Lung (tissue), 12 donors: ENCODE results near the gene ASPM. TPM values are rescaled to one million over a fixed set of nuclear protein-coding genes. Genes with fewer than 3 reads are reported as not detected.

Experiments
- ATAC-seq: fragments of 200-7000 bp; cut with Tn5 transposase; one replicate; pipeline ENCODE4 v1.9.1; 2020; ENCODE audit warnings: moderate number of reproducible peaks; ENCODE audit not compliant: insufficient read depth, low FRiP score
- DNase-seq, 3 donors: peaks; one replicate each; pipeline ENCODE4 v3.0.0-alpha.2; 2013 to 2017
- H3K27ac ChIP-seq, 2 donors: one replicate each; pipeline ENCODE4 v1.5.1; 2013; ENCODE audit warnings: mild to moderate bottlenecking in 2 of 2, moderate library complexity in 2 of 2, control low read depth in 1 of 2, inconsistent platforms in 1 of 2, low read depth in 1 of 2, low read length in 1 of 2
- H3K27me3 ChIP-seq, 3 donors: one replicate each; pipeline ENCODE4 v1.5.1; 2013; ENCODE audit warnings: low read length in 2 of 3; ENCODE audit not compliant: control insufficient read depth in 3 of 3, insufficient read depth in 3 of 3
- H3K36me3 ChIP-seq, 4 donors: one replicate each; pipeline ENCODE4 v1.5.1; 2013; ENCODE audit warnings: low read length in 4 of 4, mild to moderate bottlenecking in 1 of 4, moderate library complexity in 1 of 4; ENCODE audit not compliant: control insufficient read depth in 4 of 4, insufficient read depth in 4 of 4
- H3K4me1 ChIP-seq, 5 donors: one replicate each; pipeline ENCODE4 v1.5.1; 2013; ENCODE audit warnings: low read length in 5 of 5, mild to moderate bottlenecking in 2 of 5, moderate library complexity in 1 of 5; ENCODE audit not compliant: control insufficient read depth in 5 of 5, insufficient read depth in 5 of 5
- H3K4me3 ChIP-seq: one replicate; pipeline ENCODE4 v1.5.1; 2013; ENCODE audit warnings: mild to moderate bottlenecking, control low read depth, moderate library complexity
- H3K9ac ChIP-seq, 2 donors: one replicate each; pipeline ENCODE4 v1.5.1; 2013; ENCODE audit warnings: low read length in 2 of 2, control low read depth in 1 of 2; ENCODE audit not compliant: insufficient read depth in 1 of 2
- H3K9me3 ChIP-seq, 4 donors: one replicate each; pipeline ENCODE4 v1.5.1; 2013; ENCODE audit warnings: low read length in 3 of 4, mild to moderate bottlenecking in 1 of 4, moderate library complexity in 1 of 4; ENCODE audit not compliant: control insufficient read depth in 4 of 4, insufficient read depth in 3 of 4
- CTCF ChIP-seq: IDR thresholded peaks from 2 replicates; pipeline ENCODE4 v1.5.1; 2012; ENCODE audit warnings: mild to moderate bottlenecking; ENCODE audit errors: control extremely low read depth, extremely low read depth
- WGBS, 2 donors: extraction: QIAGEN DNeasy Blood & Tissue Kit; methylation state at CpG; one replicate each; pipeline ENCODE4 v1.1.7; 2013; 5-methylcytosine and 5-hydroxymethylcytosine counted together
- polyA plus RNA-seq, 2 donors: library from polyadenylated mRNA; stranded (reverse); fragments of 200-250 nt; gene quantifications; one replicate each; pipeline ENCODE4 v1.2.1, GENCODE V29; 2013
- total RNA-seq, 2 donors: library from RNA; depleted of rRNA in 1 of 2; stranded (reverse); fragments of >200 nt in 1 of 2; gene quantifications; one replicate each; pipeline ENCODE4 v1.2.1, GENCODE V29; 2014 to 2021
- donor health status: control.
- donor health status: control.
- donor health status: Bipolar disorder and iron deficiency.
- donor health status: healthy.
- donor health status: DM: yes; HTN: yes; CAD: no.

Gene ASPM
- total and polyA plus RNA-seq, 4 donors, result 0.47 to 7.3 (median 0.55) TPM

DNA sequence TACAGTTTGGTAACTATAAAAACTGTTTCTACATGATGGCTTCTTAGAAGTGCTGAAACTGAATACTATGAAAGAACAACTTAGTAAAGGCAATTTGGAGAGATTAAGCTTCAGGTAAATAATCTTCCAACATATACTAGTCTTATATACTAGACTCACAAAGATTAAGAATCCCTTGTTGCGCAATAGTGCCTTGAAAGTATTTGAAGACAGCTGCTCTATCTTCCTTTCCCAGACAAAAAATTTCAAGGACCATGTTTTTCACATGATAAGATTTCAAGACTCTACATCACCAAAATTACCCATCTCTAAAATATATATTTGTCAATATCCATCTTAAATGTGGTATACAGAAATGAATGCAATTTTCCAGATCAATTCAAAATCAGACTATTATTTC is 37.7 kb upstream of the ASPM start:
- Histone ChIP-seq H3K4me1 (no peaks in the 10 kb centered on the region), H3K27me3 (no peaks in the 10 kb centered on the region), H3K27ac (no peak overlapping the region), H3K4me3 (no peak overlapping the region), H3K9ac (no peak overlapping the region), H3K36me3 (peaks cover 6 to 45% (median 30%) of the 10 kb centered on the region in 4 donors), H3K9me3 (peaks cover 0 to 1% (median 0%) of the 10 kb centered on the region in 4 donors)
- WGBS, 2 donors, result 94 to 100% methylated on average over 1 of the region's 1 CpG
- TF ChIP-seq CTCF, result no peak
- ATAC-seq (no peak), DNase-seq (no peak)

DNA sequence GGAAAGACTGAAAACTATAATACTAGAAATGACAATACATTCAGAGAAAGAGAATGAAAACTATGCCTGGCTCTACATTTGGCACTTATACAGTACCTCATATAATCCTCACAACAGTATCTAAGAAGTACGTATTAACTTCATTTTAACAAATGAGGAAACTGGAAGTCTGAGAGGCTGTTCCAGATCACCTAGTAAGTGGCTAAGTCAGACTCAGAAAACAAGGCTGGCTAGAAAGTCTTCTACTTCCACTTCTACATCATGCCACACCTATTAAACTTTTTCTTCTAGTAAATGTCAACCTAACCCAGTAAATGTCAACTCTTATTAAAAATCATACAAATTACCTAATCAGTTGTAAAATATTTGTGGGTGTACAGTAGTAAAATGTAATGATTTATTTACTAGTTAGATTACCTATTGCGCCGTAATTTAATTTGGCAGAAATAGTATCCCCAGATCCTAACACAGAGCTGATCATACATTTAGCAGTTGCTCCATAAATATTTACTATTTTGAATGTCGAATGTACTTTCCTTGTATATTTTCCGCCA is 36.8 kb upstream of the ASPM start:
- DNase-seq (no peak), ATAC-seq (no peak)
- Histone ChIP-seq H3K36me3 (peaks cover 6 to 54% (median 31%) of the 10 kb centered on the region in 4 donors), H3K27me3 (no peaks in the 10 kb centered on the region), H3K9ac (no peak overlapping the region), H3K4me1 (no peaks in the 10 kb centered on the region), H3K27ac (no peak overlapping the region), H3K4me3 (no peak overlapping the region), H3K9me3 (peaks cover 0 to 1% (median 0%) of the 10 kb centered on the region in 4 donors)
- TF ChIP-seq CTCF, result no peak
- 87 to 88% methylated on average over 5 of the region's 5 CpGs for WGBS, 2 donors

- Histone ChIP-seq H3K9me3 (peaks cover 0 to 1% (median 0%) of the 10 kb centered on the region in 4 donors), H3K27ac (no peak overlapping the region), H3K4me3 (no peak overlapping the region), H3K9ac (no peak overlapping the region), H3K4me1 (no peaks in the 10 kb centered on the region), H3K27me3 (no peaks in the 10 kb centered on the region), H3K36me3 (peaks cover 4 to 50% (median 27%) of the 10 kb centered on the region in 4 donors)
- WGBS, 2 donors, result 74 to 93% methylated on average over 3 of the region's 3 CpGs
- no peak for TF ChIP-seq CTCF
- ATAC-seq (peak; percentile 30), DNase-seq (no peak)
Observed at GRCh38 chr1:197182716-197183115, 36.2 kb upstream of the ASPM start.

DNA sequence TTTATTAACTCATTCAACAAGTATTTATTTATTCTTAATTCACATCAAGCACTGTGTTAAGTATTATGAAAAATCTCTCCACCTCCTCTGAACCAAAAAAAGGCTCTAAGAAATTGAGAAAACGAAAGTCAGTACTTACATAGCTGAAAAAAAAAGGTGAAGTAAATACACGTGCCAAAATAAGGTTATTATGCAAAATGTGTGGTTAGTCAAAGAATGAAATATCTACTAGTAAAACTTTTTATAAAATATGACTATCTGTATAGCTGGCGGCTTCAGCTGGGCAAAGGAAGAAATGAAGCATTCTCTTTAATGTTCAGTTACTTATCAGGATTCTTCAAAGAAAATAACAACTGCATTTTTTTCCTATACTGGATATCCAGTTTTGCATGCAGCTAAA is 35.5 kb upstream of the ASPM start:
- Histone ChIP-seq H3K4me1 (no peaks in the 10 kb centered on the region), H3K27me3 (no peaks in the 10 kb centered on the region), H3K36me3 (peaks cover 3 to 44% (median 20%) of the 10 kb centered on the region in 4 donors), H3K4me3 (no peak overlapping the region), H3K9me3 (peaks cover 0 to 1% (median 0%) of the 10 kb centered on the region in 4 donors), H3K27ac (no peak overlapping the region), H3K9ac (no peak overlapping the region)
- ATAC-seq (no peak), DNase-seq (no peak)
- WGBS, 2 donors, result 50 to 60% methylated on average over 3 of the region's 3 CpGs
- no peak for TF ChIP-seq CTCF
